ENCODE measurements around the gene CCL26. TPM values are rescaled to one million over a fixed set of nuclear protein-coding genes. Genes with fewer than 3 reads are reported as not detected.

CCL26 gene
- total and polyA plus RNA-seq, 9 of the 15 experiments (the other 6 are each of a cell fraction or from before 2014, with no cell fraction given), result 2.3 to 26.8 (median 8.4) TPM

GRCh38 chr7:75738604-75738974, 33.4 kb downstream of the CCL26 start, which contains the start of gene HIP1 (continued):
- TF ChIP-seq ZNF318 (IDR thresholded peaks at IDR 0.05; ENCODE audit: borderline replicate concordance in 1 of 2, low read depth in 1 of 2), result no peak
- TF ChIP-seq ARID2 (IDR thresholded peaks at IDR 0.05), result no peak
- TF ChIP-seq MCM5 (IDR thresholded peaks at IDR 0.05; ENCODE audit: low read depth), result no peak
- no peak for TF ChIP-seq IRF1 (CRISPR knock-in tag; IDR thresholded peaks at IDR 0.05; ENCODE audit: borderline replicate concordance)
- TF ChIP-seq CSDE1 (IDR thresholded peaks at IDR 0.05), result no peak
- 0 out of 2 replicates have a peak, but pooled peaks have one; percentile 4 for TF ChIP-seq ELF4 (CRISPR knock-in tag; IDR thresholded peaks at IDR 0.05)
- peak; percentile 35 for TF ChIP-seq U2AF1 (optimal IDR thresholded peaks at IDR 0.05; ENCODE audit: low read depth, low read length)
- TF ChIP-seq LCOR (CRISPR knock-in tag; IDR thresholded peaks at IDR 0.05), result peak; percentile 36; the same call in 1 of the 2 replicates
- TF ChIP-seq MTA3 (IDR thresholded peaks at IDR 0.05; ENCODE audit: borderline replicate concordance), result peak; percentile 44; the same call in 1 of the 2 replicates
- TF ChIP-seq SREBF2 (CRISPR knock-in tag; IDR thresholded peaks at IDR 0.05), result no peak
- no peak for TF ChIP-seq ZBTB49 (CRISPR knock-in tag; IDR thresholded peaks at IDR 0.05; ENCODE audit: borderline replicate concordance)
- TF ChIP-seq TAF1 (IDR thresholded peaks at IDR 0.05; ENCODE audit: control insufficient read depth, extremely low read depth, insufficient read depth, low read length, severe bottlenecking), result peak; percentile 8
- TF ChIP-seq ZNF232 (CRISPR knock-in tag; IDR thresholded peaks at IDR 0.05), result 0 out of 2 replicates have a peak, but pooled peaks have one; percentile 31
- peak; percentile 78; the same call in 1 of the 2 replicates for TF ChIP-seq RB1 (IDR thresholded peaks at IDR 0.05; ENCODE audit: low read depth)
- no peak; the same call in 1 of the 2 replicates for TF ChIP-seq ERF (CRISPR knock-in tag; IDR thresholded peaks at IDR 0.05)
- TF ChIP-seq ZNF124 (CRISPR knock-in tag; IDR thresholded peaks at IDR 0.05), result no peak
